ENCODE results near the gene PRICKLE2.

Gene PRICKLE2

GRCh38 chr3:64073158-64073761 lies 152.0 kb downstream of the PRICKLE2 start:
- no peak for TF ChIP-seq CTCF (IDR thresholded peaks at IDR 0.05; ENCODE audit: control insufficient read depth, insufficient read depth, low read depth, low read length, missing control alignments)
- DNase-seq (ENCODE audit: low read depth) = no peak
- H3K4me3 ChIP-seq (ENCODE audit: control insufficient read depth, low read depth, low read length) = no peak overlapping the region

GRCh38 chr3:64072126-64072525 lies 153.1 kb downstream of the PRICKLE2 start:
- H3K4me3 ChIP-seq (ENCODE audit: control insufficient read depth, low read depth, low read length) = no peak overlapping the region
- no peak for DNase-seq (ENCODE audit: low read depth)
- no peak for TF ChIP-seq CTCF (IDR thresholded peaks at IDR 0.05; ENCODE audit: control insufficient read depth, insufficient read depth, low read depth, low read length, missing control alignments)

GRCh38 chr3:64070704-64071103 lies 154.6 kb downstream of the PRICKLE2 start:
- DNase-seq (ENCODE audit: low read depth) = no peak
- no peak overlapping the region for H3K4me3 ChIP-seq (ENCODE audit: control insufficient read depth, low read depth, low read length)
- no peak for TF ChIP-seq CTCF (IDR thresholded peaks at IDR 0.05; ENCODE audit: control insufficient read depth, insufficient read depth, low read depth, low read length, missing control alignments)

- DNase-seq (ENCODE audit: low read depth) = no peak
- H3K4me3 ChIP-seq (ENCODE audit: control insufficient read depth, low read depth, low read length) = no peak overlapping the region
- no peak for TF ChIP-seq CTCF (IDR thresholded peaks at IDR 0.05; ENCODE audit: control insufficient read depth, insufficient read depth, low read depth, low read length, missing control alignments)
Measured at GRCh38 chr3:64067506-64068346, 157.5 kb downstream of the PRICKLE2 start.

- DNase-seq (ENCODE audit: low read depth) = no peak
- TF ChIP-seq CTCF (IDR thresholded peaks at IDR 0.05; ENCODE audit: control insufficient read depth, insufficient read depth, low read depth, low read length, missing control alignments) = no peak
- no peak overlapping the region for H3K4me3 ChIP-seq (ENCODE audit: control insufficient read depth, low read depth, low read length)
Measured at GRCh38 chr3:64064804-64065203, 160.5 kb downstream of the PRICKLE2 start.

- DNase-seq (ENCODE audit: low read depth) = no peak
- TF ChIP-seq CTCF (IDR thresholded peaks at IDR 0.05; ENCODE audit: control insufficient read depth, insufficient read depth, low read depth, low read length, missing control alignments) = no peak
- no peak overlapping the region for H3K4me3 ChIP-seq (ENCODE audit: control insufficient read depth, low read depth, low read length)
Measured at GRCh38 chr3:64063983-64064438, 161.3 kb downstream of the PRICKLE2 start.
